ENCODE results near the gene RFC2.

GRCh38 chr7:74185016-74185415 is 69.2 kb downstream of the RFC2 start:
- no peak for TF ChIP-seq POLR2A (IDR thresholded peaks at IDR 0.05; ENCODE audit: low read depth)
- TF ChIP-seq POLR2AphosphoS5 (IDR thresholded peaks at IDR 0.05): no peak
- TF ChIP-seq CTCF (IDR thresholded peaks at IDR 0.05): no peak
- no peak for TF ChIP-seq EP300 (IDR thresholded peaks at IDR 0.05)
